HepG2 (cell line): ENCODE results near the gene WDR49.

Experiments used
- BHLHE40 ChIP-seq: IDR thresholded peaks from 2 replicates; pipeline ENCODE4 v1.6.1; 2011; ENCODE audit warnings: low read length, improper control_type of control experiment
- CTCF ChIP-seq: sonication (generic); formaldehyde crosslinking; IDR thresholded peaks from 2 replicates; pipeline ENCODE4 v1.5.0; 2020; ENCODE audit warnings: mild to moderate bottlenecking, missing genetic modification reagents, moderate library complexity
- EZH2 ChIP-seq: conservative IDR thresholded peaks from 2 replicates; pipeline ENCODE4 v1.6.1; 2012; ENCODE audit warnings: mild to moderate bottlenecking, low read depth, low read length, moderate library complexity
- FOXA1 ChIP-seq, 2 experiments: fragments of 450-650 bp in 1 of 2; sonication (generic) in 1 of 2; formaldehyde crosslinking in 1 of 2; IDR thresholded peaks; 2 replicates each; pipeline versions ENCODE4 v1.4.0 to v1.6.1; 2016 to 2020; ENCODE audit warnings: missing genetic modification reagents in 1 of 2
- KLF16 ChIP-seq, 2 experiments: sonication (generic) in 1 of 2; formaldehyde crosslinking in 1 of 2; IDR thresholded peaks; 2 replicates each; pipeline versions ENCODE4 v1.6.1 to v1.8.0; 2016 to 2023; ENCODE audit warnings: missing genetic modification reagents in 2 of 2, missing compliant biosample characterization in 1 of 2
- MTA3 ChIP-seq: sonication (generic); formaldehyde crosslinking; IDR thresholded peaks from 2 replicates; pipeline ENCODE4 v1.4.0; 2020; ENCODE audit warnings: missing genetic modification reagents
- MXD3 ChIP-seq: IDR thresholded peaks from 2 replicates; pipeline ENCODE4 v1.6.1; 2016; ENCODE audit warnings: mild to moderate bottlenecking, missing biosample characterization, missing genetic modification reagents
- POLR2AphosphoS5 ChIP-seq: IDR thresholded peaks from 2 replicates; pipeline ENCODE4 v1.6.1; 2012; ENCODE audit warnings: low read depth, low read length
- SP2 ChIP-seq: sonication (generic); formaldehyde crosslinking; IDR thresholded peaks from 2 replicates; pipeline ENCODE4 v1.5.1; 2020; ENCODE audit warnings: mild to moderate bottlenecking, missing genetic modification reagents
- SPEN ChIP-seq: sonication (generic); formaldehyde crosslinking; IDR thresholded peaks from 2 replicates; pipeline ENCODE4 v1.5.1; 2020; ENCODE audit warnings: low read depth, mild to moderate bottlenecking, missing genetic modification reagents
- SRSF9 ChIP-seq: fragments of 200-400 bp; formaldehyde crosslinking; IDR thresholded peaks from 2 replicates; pipeline ENCODE4 v1.6.1; 2018; ENCODE audit warnings: borderline replicate concordance, mild to moderate bottlenecking, low read depth, low read length; ENCODE audit not compliant: insufficient read depth, poor library complexity, severe bottlenecking
- ZNF20 ChIP-seq: sonication (generic); formaldehyde crosslinking; IDR thresholded peaks from 2 replicates; pipeline ENCODE4 v1.4.0; 2020; ENCODE audit warnings: mild to moderate bottlenecking, moderate library complexity, missing genetic modification reagents
- TF ChIP-seq, protein P1 (sequence below): sonication (generic); formaldehyde crosslinking; IDR thresholded peaks from 2 replicates; pipeline ENCODE4 v1.8.0; 2022; ENCODE audit warnings: mild to moderate bottlenecking, missing genetic modification reagents; ENCODE audit not compliant: insufficient replicate concordance
- TF ChIP-seq, protein P2 (sequence below): IDR thresholded peaks from 2 replicates; pipeline ENCODE4 v1.6.1; 2012; ENCODE audit warnings: inconsistent platforms

GRCh38 chr3:167673221-167673620 is 19.5 kb upstream of the WDR49 start:
- no peak for TF ChIP-seq CTCF (CRISPR knock-in tag)
- TF ChIP-seq POLR2AphosphoS5, result no peak
- no peak for TF ChIP-seq KLF16 (CRISPR knock-in tag; IDR thresholded peaks at IDR 0.05)
- no peak for TF ChIP-seq MTA3 (CRISPR knock-in tag)
- TF ChIP-seq SRSF9, result no peak
- no peak for TF ChIP-seq EZH2
- TF ChIP-seq SPEN (CRISPR knock-in tag), result no peak
- TF ChIP-seq SP2 (CRISPR knock-in tag), result no peak
- no peak for TF ChIP-seq FOXA1 (IDR thresholded peaks at IDR 0.05)
- TF ChIP-seq FOXA1 (CRISPR knock-in tag; IDR thresholded peaks at IDR 0.05), result no peak
- TF ChIP-seq, protein P1, sequence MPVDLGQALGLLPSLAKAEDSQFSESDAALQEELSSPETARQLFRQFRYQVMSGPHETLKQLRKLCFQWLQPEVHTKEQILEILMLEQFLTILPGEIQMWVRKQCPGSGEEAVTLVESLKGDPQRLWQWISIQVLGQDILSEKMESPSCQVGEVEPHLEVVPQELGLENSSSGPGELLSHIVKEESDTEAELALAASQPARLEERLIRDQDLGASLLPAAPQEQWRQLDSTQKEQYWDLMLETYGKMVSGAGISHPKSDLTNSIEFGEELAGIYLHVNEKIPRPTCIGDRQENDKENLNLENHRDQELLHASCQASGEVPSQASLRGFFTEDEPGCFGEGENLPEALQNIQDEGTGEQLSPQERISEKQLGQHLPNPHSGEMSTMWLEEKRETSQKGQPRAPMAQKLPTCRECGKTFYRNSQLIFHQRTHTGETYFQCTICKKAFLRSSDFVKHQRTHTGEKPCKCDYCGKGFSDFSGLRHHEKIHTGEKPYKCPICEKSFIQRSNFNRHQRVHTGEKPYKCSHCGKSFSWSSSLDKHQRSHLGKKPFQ (CRISPR knock-in tag), result no peak
- no peak for TF ChIP-seq MXD3 (CRISPR knock-in tag)
- TF ChIP-seq BHLHE40, result no peak
- no peak for TF ChIP-seq ZNF20 (CRISPR knock-in tag)
- TF ChIP-seq, protein P2, sequence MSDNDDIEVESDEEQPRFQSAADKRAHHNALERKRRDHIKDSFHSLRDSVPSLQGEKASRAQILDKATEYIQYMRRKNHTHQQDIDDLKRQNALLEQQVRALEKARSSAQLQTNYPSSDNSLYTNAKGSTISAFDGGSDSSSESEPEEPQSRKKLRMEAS, result no peak
